Mesangial cell (primary cell): ENCODE measurements around the gene YIPF7. TPM values are rescaled to one million over a fixed set of nuclear protein-coding genes. Genes with fewer than 3 reads are reported as not detected.

ENCODE experiments used
- total RNA-seq: library from RNA; depleted of rRNA; stranded (reverse); fragments of >200 nt; gene quantifications from 2 replicates; pipeline ENCODE4 v1.2.3, GENCODE V29; 2015

Gene YIPF7
- not detected in 2 replicates for total RNA-seq

DNA sequence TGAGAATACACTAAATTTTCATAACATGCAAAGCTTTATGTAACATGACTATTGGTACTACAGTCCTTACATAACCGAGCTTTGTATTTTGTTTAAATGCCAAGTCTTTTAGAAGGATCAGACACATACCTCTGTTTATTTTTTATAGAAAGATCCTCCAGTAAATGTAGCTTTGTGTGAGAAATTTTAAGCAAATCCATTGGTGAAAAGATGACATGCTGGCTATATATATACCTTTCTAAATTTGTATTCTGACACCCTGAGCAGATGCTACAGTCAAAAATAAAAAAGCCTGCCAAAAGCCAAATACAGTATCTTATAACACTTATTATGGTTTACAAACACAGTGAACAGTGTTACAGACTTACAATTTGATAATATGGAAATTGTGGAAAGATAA, at the start of gene YIPF7:
YIPF7 (minus strand) TSS at position 201 of the 400 bp plus-strand sequence. CDS start 1,525 bp downstream, outside the sequence.

GRCh38 chr4:44678094-44679041, 26.9 kb upstream of the YIPF7 start, which contains the start of gene GUF1:
Gene GUF1 (plus strand): TSS chr4:44678420. CDS start chr4:44678623, 203 bp downstream.

Other genes with a start within 250 kb of the YIPF7 start
- gene KCTD8, start 202.8 kb downstream of the YIPF7 start, total RNA-seq: not detected in 2 replicates
- 8.3 and 14.5 TPM in 2 replicates for gene GUF1, start 26.8 kb upstream of the YIPF7 start, total RNA-seq
- 10.8 and 14.2 TPM in 2 replicates for gene GNPDA2, start 74.9 kb upstream of the YIPF7 start, total RNA-seq